Mesenchymal stem cell (in vitro differentiated cells and primary cell): ENCODE measurements around the gene VTN.

Experiments used
- DNase-seq: peaks from one replicate; pipeline ENCODE4 v3.0.0-alpha.2; 2013
- H2AFZ ChIP-seq: one replicate; pipeline ENCODE4 v1.6.1; 2013; ENCODE audit warnings: low read depth, mild to moderate bottlenecking, control low read depth, inconsistent platforms, low read length, moderate library complexity
- H2AK5ac ChIP-seq: 2 replicates; pipeline ENCODE4 v1.6.1; 2013; ENCODE audit warnings: low read length, moderate library complexity, mild to moderate bottlenecking, inconsistent platforms; ENCODE audit not compliant: severe bottlenecking
- H2BK120ac ChIP-seq: one replicate; pipeline ENCODE4 v1.6.1; 2013; ENCODE audit warnings: low read depth, mild to moderate bottlenecking, inconsistent platforms, low read length, moderate library complexity
- H2BK12ac ChIP-seq, 2 experiments: one replicate each; pipeline ENCODE4 v1.6.1; 2013; ENCODE audit warnings: inconsistent platforms in 2 of 2, low read length in 2 of 2, mild to moderate bottlenecking in 2 of 2, moderate library complexity in 2 of 2, control low read depth in 1 of 2
- H2BK15ac ChIP-seq: one replicate; pipeline ENCODE4 v1.6.1; 2013; ENCODE audit warnings: mild to moderate bottlenecking, low read depth, inconsistent platforms; ENCODE audit not compliant: poor library complexity, severe bottlenecking
- H2BK5ac ChIP-seq: 2 replicates; pipeline ENCODE4 v1.6.1; 2013; ENCODE audit warnings: low read depth, mild to moderate bottlenecking, low read length, control low read depth, inconsistent platforms; ENCODE audit not compliant: poor library complexity, severe bottlenecking
- H3K14ac ChIP-seq, 2 experiments: one replicate each; pipeline ENCODE4 v1.6.1; 2013; ENCODE audit warnings: inconsistent platforms in 2 of 2, low read length in 2 of 2, control low read depth in 1 of 2, mild to moderate bottlenecking in 1 of 2, moderate library complexity in 1 of 2
- H3K18ac ChIP-seq, 2 experiments: one replicate each; pipeline ENCODE4 v1.6.1; 2013; ENCODE audit warnings: inconsistent platforms in 2 of 2, low read length in 2 of 2, control low read depth in 1 of 2, low read depth in 1 of 2, mild to moderate bottlenecking in 1 of 2
- H3K23ac ChIP-seq, 2 experiments: one replicate each; pipeline ENCODE4 v1.6.1; 2013; ENCODE audit warnings: inconsistent platforms in 2 of 2, low read length in 2 of 2, mild to moderate bottlenecking in 2 of 2, moderate library complexity in 2 of 2, control low read depth in 1 of 2
- H3K27ac ChIP-seq: 2 replicates; pipeline ENCODE4 v1.5.1; 2013; ENCODE audit warnings: mild to moderate bottlenecking, moderate library complexity, low read length, control low read depth, inconsistent platforms; ENCODE audit not compliant: poor library complexity, severe bottlenecking
- H3K27me3 ChIP-seq, 2 experiments: 2 replicates each; pipeline versions ENCODE4 v1.6.1 to v1.7.0; 2013; ENCODE audit warnings: low read length in 2 of 2, mild to moderate bottlenecking in 2 of 2, moderate library complexity in 2 of 2, control low read depth in 1 of 2, inconsistent platforms in 1 of 2; ENCODE audit not compliant: control insufficient read depth in 1 of 2, insufficient read depth in 1 of 2
- H3K36me3 ChIP-seq, 2 experiments: 2 replicates each; pipeline versions ENCODE4 v1.6.1 to v1.7.0; 2013; ENCODE audit warnings: low read length in 2 of 2, control low read depth in 1 of 2, inconsistent platforms in 1 of 2, low read depth in 1 of 2, mild to moderate bottlenecking in 1 of 2; ENCODE audit not compliant: insufficient read depth in 2 of 2, control insufficient read depth in 1 of 2
- H3K4ac ChIP-seq, 2 experiments: one replicate each; pipeline ENCODE4 v1.6.1; 2013; ENCODE audit warnings: inconsistent platforms in 2 of 2, low read length in 2 of 2, mild to moderate bottlenecking in 2 of 2, moderate library complexity in 2 of 2, control low read depth in 1 of 2, low read depth in 1 of 2
- H3K4me1 ChIP-seq: 2 replicates; pipeline ENCODE4 v1.6.1; 2013; ENCODE audit warnings: low read depth, low read length, control low read depth; ENCODE audit not compliant: control insufficient read depth, insufficient read depth
- H3K4me2 ChIP-seq: 2 replicates; pipeline ENCODE4 v1.6.1; 2013; ENCODE audit warnings: low read length, mild to moderate bottlenecking, inconsistent platforms; ENCODE audit not compliant: poor library complexity, severe bottlenecking
- H3K4me3 ChIP-seq, 2 experiments: 2 replicates each; pipeline versions ENCODE4 v1.5.1 to v1.7.0; 2013; ENCODE audit warnings: low read length in 2 of 2, mild to moderate bottlenecking in 2 of 2, control low read depth in 1 of 2, low read depth in 1 of 2; ENCODE audit not compliant: insufficient read depth in 1 of 2
- H3K79me1 ChIP-seq: replicated peaks from 2 replicates; pipeline ENCODE4 v1.6.1; 2013; ENCODE audit warnings: mild to moderate bottlenecking, control low read depth, low read length, inconsistent platforms; ENCODE audit not compliant: poor library complexity, severe bottlenecking
- H3K9ac ChIP-seq: 2 replicates; pipeline ENCODE4 v1.7.0; 2013; ENCODE audit warnings: mild to moderate bottlenecking, low read length, moderate library complexity
- H3K9me3 ChIP-seq: 2 replicates; pipeline ENCODE4 v1.7.0; 2013; ENCODE audit warnings: mild to moderate bottlenecking, low read length; ENCODE audit not compliant: control insufficient read depth
- H4K8ac ChIP-seq: one replicate; pipeline ENCODE4 v1.6.1; 2013; ENCODE audit warnings: inconsistent platforms, mild to moderate bottlenecking, low read length, moderate library complexity
- H4K91ac ChIP-seq: one replicate; pipeline ENCODE4 v1.6.1; 2013; ENCODE audit warnings: mild to moderate bottlenecking, low read length, inconsistent platforms
- WGBS: methylation state at CpG from one replicate; pipeline ENCODE4 v1.1.7; 2013; ENCODE audit warnings: mixed read lengths; 5-methylcytosine and 5-hydroxymethylcytosine counted together

VTN gene

GRCh38 chr17:28335201-28335958 is 34.7 kb downstream of the VTN start, which contains the start of the genes IFT20 and TNFAIP1:
IFT20 (minus strand) TSS chr17:28335472; CDS start chr17:28331985, 3,487 bp downstream.
TNFAIP1 (plus strand) TSS chr17:28335761; CDS start chr17:28339522, 3,761 bp downstream.
- H3K27ac ChIP-seq, result peak within 1 kb of the TSS; percentile 96
- no peaks in the 10 kb centered on the region for H3K9me3 ChIP-seq
- peak; percentile 100 for DNase-seq
- H3K4me1 ChIP-seq, result peaks cover 26% of the 10 kb centered on the region
- peak within 1 kb of the TSS; percentile 34 for H2AK5ac ChIP-seq
- peak within 1 kb of the TSS; percentile 93 for H2AFZ ChIP-seq
- peaks cover 32 to 33% of the 10 kb centered on the region in 2 experiments for H3K36me3 ChIP-seq
- H3K79me1 ChIP-seq, result peaks cover 46% of the 10 kb centered on the region
- peak within 1 kb of the TSS; percentile 87 for H4K8ac ChIP-seq
- H4K91ac ChIP-seq, result peak within 1 kb of the TSS; percentile 83
- under 1% methylated on average over 61 of the region's 62 CpGs for WGBS
- peak within 1 kb of the TSS; percentile 99 for H3K9ac ChIP-seq
- peak within 1 kb of the TSS; percentile 83 for H2BK5ac ChIP-seq
- no peaks in the 10 kb centered on the region for H3K27me3 ChIP-seq
- peak within 1 kb of the TSS in 1 of 2 experiments; percentile 75 for H2BK12ac ChIP-seq
- H2BK15ac ChIP-seq, result peak within 1 kb of the TSS; percentile 37
- peak within 1 kb of the TSS; percentile 87 for H3K4me2 ChIP-seq
- no peak within 1 kb of the TSS for H2BK120ac ChIP-seq
- H3K4me3 ChIP-seq, result peak within 1 kb of the TSS; percentile 93 to 97
- peak within 1 kb of the TSS; percentile 73 to 90 for H3K4ac ChIP-seq
- H3K18ac ChIP-seq, result peak within 1 kb of the TSS; percentile 69 to 96
- H3K23ac ChIP-seq, result peak within 1 kb of the TSS; percentile 62 to 95
- peak within 1 kb of the TSS; percentile 78 to 95 for H3K14ac ChIP-seq

GRCh38 chr17:28334666-28335200 is 35.4 kb downstream of the VTN start:
- peak overlapping the region in 1 of 2 experiments; percentile 96 for H3K18ac ChIP-seq
- peaks cover 26 to 28% of the 10 kb centered on the region in 2 experiments for H3K36me3 ChIP-seq
- H3K4ac ChIP-seq, result peak overlapping the region; percentile 52 to 71
- no peak overlapping the region for H2BK120ac ChIP-seq
- peaks cover 40% of the 10 kb centered on the region for H3K79me1 ChIP-seq
- H2BK12ac ChIP-seq, result no peak overlapping the region
- H2BK5ac ChIP-seq, result no peak overlapping the region
- H3K4me1 ChIP-seq, result peaks cover 26% of the 10 kb centered on the region
- peak overlapping the region; percentile 87 for H3K4me2 ChIP-seq
- no peak for DNase-seq
- H3K14ac ChIP-seq, result peak overlapping the region; percentile 78 to 95
- no peak overlapping the region for H4K91ac ChIP-seq
- H2AK5ac ChIP-seq, result peak overlapping the region; percentile 34
- peak overlapping the region; percentile 55 for H3K27ac ChIP-seq
- no peaks in the 10 kb centered on the region for H3K27me3 ChIP-seq
- WGBS, result 25% methylated on average over 18 of the region's 18 CpGs
- no peaks in the 10 kb centered on the region for H3K9me3 ChIP-seq
- no peak overlapping the region for H2BK15ac ChIP-seq
- H2AFZ ChIP-seq, result peak overlapping the region; percentile 80
- H4K8ac ChIP-seq, result peak overlapping the region; percentile 87
- H3K23ac ChIP-seq, result peak overlapping the region; percentile 62 to 76
- peak overlapping the region; percentile 93 to 97 for H3K4me3 ChIP-seq
- peak overlapping the region; percentile 99 for H3K9ac ChIP-seq

- peak; percentile 31 for DNase-seq
- H2BK120ac ChIP-seq, result no peak overlapping the region
- no peak overlapping the region for H4K8ac ChIP-seq
- peak overlapping the region in 1 of 2 experiments; percentile 64 for H3K4ac ChIP-seq
- 73% methylated on average over 5 of the region's 6 CpGs for WGBS
- H2BK5ac ChIP-seq, result no peak overlapping the region
- H3K27ac ChIP-seq, result no peak overlapping the region
- H3K9ac ChIP-seq, result peak overlapping the region; percentile 99
- peak overlapping the region in 1 of 2 experiments; percentile 93 for H3K4me3 ChIP-seq
- no peak overlapping the region for H3K23ac ChIP-seq
- no peak overlapping the region for H2AFZ ChIP-seq
- H2BK12ac ChIP-seq, result no peak overlapping the region
- H3K18ac ChIP-seq, result no peak overlapping the region
- peaks cover 39% of the 10 kb centered on the region for H3K79me1 ChIP-seq
- H3K36me3 ChIP-seq, result peaks cover 25 to 26% of the 10 kb centered on the region in 2 experiments
- no peaks in the 10 kb centered on the region for H3K9me3 ChIP-seq
- peaks cover 24% of the 10 kb centered on the region for H3K4me1 ChIP-seq
- peak overlapping the region; percentile 34 for H2AK5ac ChIP-seq
- H3K4me2 ChIP-seq, result peak overlapping the region; percentile 87
- H2BK15ac ChIP-seq, result no peak overlapping the region
- H3K14ac ChIP-seq, result no peak overlapping the region
- no peak overlapping the region for H4K91ac ChIP-seq
- no peaks in the 10 kb centered on the region for H3K27me3 ChIP-seq
These were observed 35.9 kb downstream of the VTN start for GRCh38 chr17:28334171-28334570.
